Measurements from ENCODE around the gene CPN2.

CPN2 gene

GRCh38 chr3:194327218-194328052 is 23.7 kb downstream of the CPN2 start:
- no peak for DNase-seq

DNA sequence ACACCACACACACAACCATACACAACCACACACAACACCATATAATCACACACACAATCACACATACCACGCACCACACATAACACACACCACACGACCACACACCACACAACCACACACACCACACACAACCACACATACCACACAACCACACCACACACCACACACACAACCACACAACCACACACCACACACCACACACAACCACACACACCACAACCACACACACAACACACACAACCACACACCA is 24.2 kb downstream of the CPN2 start:
- DNase-seq = no peak

- DNase-seq = no peak
Observed at GRCh38 chr3:194326192-194326967, 24.7 kb downstream of the CPN2 start.

DNA sequence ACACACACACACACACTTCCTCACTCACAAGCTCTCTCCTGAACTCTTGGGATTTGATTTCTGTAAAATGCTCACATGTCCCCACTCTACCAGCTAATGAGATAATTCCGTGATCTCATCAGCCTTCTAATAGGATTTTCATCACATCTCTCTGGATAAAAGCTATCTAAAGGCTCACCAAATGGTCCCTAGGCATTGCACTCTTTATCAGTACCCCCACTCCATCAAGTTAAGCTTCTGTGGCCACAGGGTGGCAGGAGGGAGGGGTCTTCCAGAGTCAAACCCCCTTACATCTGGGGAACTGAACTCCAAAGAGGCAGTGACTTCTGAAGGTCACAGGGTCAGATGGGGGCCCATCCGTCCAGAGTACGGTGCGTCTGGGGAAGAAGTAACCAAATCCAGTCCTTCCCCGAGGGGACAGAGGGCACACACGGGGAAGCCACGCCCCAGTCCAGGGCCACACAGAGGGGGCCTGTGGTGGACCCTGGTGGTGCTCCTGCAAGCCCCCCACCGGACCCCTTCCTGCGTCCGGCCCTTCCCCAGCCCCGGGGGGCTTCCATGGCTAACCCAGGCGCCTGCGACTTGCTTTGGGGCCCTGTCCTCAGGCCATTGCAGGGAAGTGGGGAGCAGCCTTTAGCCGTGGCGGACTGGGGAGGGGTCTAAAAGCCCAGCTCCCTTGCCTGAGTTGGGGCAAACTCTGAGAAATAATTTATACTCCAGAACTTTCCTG is 25.5 kb downstream of the CPN2 start:
- no peak for DNase-seq

- DNase-seq = no peak
Observed at GRCh38 chr3:194324823-194325327, 26.3 kb downstream of the CPN2 start.

DNA sequence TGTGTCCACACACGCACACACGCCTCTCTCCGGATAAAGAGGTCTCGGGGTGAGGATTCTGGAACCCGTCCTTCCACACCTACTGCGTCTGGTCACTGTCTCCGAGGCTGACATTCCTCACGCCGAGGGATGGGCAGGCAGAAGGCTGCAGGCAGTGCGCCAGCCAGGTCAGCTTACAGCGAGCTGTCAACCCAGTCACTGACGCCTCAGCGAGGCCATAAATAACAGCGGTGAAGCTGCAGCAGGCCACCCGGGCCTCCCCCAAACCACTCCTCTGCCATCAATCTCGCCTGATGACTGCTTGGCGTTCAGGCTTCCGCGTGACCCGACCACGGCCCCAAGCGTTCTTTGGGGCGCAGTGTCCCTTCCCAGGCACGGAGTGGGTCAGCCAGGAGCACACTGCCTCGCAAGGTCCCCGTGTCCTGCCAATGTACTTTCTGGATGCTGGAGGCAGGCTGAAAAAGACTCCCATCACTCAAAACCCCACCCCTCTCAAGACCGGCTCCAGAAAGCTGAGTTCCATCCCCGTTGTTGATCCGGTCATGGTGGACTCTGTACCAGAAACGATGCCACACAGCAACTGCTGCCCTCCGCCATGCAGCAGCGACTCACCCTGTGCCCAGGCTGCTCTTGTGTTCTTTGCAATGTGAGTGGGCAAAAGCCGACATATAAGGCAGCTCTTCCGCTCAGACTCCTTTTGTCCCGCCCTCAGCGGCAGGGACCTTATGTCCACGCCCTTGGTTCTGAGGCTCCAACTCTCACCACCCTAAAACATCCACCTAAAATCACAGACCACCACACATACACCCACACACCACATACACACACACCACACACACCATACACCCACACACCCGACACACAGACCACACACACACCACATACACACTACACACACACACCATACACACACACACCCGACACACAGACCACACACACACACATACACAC is 27.1 kb downstream of the CPN2 start:
- DNase-seq = no peak

GRCh38 chr3:194322678-194323211 is 28.4 kb downstream of the CPN2 start:
- peak; percentile 98 for DNase-seq

DNA sequence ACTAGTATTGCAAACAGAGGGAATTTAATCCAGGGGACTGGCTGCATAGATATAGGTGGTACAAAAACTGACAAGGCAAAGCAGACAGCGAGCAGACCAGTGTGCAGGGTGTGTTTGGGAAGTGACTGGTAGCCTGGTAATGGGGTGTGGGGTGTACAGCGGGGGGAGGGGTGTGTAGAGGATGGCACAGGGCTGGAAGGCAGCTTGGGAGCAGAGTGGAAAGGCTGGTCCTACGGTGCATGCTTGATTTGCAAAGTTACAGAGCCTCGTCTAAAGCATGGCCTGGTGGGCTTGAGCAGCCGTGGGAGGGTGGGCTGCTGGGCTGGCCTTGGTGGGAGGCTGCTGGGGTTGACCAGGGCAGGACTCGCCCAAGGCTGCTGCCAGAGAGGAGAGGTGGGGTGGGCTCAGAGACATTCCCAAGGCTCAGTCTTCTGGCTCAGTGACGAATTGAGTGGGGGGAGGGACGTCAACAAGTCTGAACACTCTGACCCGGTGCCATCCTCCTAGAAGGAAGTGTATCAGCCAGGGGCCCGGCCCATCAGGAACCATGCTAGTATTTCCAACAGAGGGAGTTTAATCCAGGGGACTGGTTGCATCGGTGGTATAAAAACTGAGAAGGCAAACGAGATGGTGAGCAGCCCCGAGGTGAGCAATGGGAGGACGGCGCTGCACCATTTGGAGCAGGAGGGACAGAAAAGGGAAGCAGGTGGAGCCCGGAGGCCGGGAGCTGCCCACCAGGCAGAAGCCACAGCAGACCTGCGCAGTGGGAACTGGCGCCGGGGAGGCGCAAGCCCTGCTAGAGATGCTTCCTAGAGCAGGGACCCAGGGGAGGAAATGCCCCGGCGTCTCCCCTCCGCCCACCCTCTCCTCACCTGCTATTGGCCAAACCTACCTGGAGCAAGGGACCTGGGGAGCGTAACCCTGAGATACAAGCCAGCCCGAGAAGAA is 29.2 kb downstream of the CPN2 start:
- DNase-seq = no peak

DNA sequence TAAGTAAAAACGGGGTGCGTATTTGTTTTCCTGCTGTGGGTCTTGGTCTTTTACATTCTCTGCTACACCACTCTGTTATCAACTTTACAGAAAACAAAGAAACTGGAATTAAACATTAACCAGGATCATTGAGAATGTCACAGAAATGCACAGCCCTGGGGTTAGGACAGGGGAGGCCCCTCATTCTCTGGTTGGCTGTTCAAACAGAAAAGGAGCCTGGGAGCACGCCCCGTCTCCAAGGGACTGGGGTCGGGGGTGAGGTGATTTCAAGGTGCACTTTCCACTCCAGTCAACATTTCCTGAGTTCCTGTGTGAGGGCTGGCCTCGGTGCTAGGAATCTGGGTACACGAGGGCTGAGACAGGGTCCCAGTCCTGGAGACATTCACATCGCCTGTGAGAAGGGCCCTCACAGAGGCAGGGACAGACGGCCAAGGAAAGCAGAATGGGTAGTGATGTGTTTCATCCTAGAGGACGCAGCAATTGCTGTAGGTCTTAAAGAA is 30.3 kb downstream of the CPN2 start:
- DNase-seq = no peak

- no peak for DNase-seq
Observed at GRCh38 chr3:194320100-194320499, 31.0 kb downstream of the CPN2 start.

DNA sequence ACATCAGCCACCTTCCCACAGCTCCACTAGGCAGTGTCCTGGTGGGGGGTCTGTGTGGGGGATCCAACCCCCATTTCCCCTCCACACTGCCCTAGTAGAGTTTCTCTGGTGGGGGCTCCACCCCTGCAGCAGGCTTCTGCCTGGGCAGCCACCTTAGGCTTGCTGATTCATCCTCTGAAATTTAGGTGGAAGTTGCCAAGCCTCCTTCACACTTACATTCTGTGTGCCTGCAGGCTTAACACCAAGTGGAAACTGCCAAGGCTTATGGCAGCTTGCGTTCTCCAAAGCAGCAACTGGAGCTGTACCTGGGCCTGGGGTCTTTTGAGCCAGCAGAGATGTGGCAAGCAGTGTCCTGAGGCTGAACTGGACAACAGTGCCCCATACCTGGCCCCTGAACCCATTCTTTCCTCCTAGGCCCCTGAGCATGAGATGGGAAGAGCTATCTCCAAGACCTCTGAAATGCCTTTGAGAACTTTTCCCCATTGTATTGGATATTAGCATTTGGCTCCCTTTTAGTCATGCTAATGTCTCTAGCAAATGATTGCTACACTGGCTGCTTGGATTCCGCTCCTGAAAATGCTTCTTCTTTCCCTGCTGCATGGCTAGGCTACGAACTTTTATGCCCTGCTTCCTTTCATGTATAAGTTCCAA is 32.5 kb downstream of the CPN2 start:
- DNase-seq = no peak

DNA sequence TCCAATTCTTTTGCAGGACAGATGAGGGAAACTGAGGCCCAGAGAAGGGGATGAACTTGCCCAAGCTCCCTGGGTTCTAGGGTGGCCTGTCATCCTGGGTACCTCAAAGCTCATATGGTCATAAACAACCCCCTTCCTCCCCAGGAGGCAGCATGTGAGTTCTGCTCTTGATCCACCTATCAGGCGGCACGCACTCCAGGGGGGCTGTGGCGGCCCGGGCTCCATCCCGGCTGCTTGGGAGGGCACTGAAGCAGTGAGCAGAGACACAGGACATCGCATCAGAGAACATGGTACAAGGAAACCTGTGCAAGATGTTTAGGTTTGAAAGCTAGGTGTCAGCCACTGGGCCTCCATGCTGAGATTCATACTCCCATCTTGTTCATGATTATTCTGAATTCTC is 34.2 kb downstream of the CPN2 start:
- DNase-seq = no peak

GRCh38 chr3:194315965-194316361 is 35.2 kb downstream of the CPN2 start:
- DNase-seq = peak; percentile 12

GRCh38 chr3:194315088-194315964 is 35.8 kb downstream of the CPN2 start:
- peak; percentile 97 for DNase-seq

DNA sequence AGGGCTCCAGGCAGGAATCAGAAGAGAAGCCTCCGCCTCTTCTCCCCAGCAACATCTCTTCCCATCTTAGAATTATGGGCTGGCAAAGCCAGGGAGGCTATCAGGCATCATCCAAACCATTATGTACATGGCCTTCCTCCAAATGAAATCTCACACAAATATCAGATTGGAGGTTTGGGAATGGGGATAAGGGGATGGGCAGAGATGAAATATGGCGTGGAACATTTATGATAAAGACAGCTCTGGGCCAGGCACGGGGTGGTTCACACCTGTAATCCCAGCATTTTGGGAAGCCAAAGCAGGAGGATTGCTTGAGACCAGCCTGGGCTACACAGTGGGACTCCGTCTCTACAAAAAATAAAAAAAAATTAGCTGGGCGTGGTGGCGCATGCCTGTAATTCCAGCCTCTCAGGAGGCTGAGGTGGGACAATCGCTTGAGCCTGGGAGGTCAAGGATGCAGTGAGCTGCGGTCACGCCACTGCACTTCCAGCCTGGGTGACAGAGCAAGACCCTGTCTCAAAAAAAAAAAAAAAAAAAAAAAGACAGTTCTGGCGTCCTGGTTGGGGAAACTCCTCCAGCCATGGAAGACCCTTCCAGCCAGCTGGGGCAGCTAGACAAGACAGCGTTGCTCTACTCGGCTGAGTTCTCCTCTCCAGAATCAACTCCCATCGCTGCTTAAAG is 36.6 kb downstream of the CPN2 start:
- DNase-seq = no peak

DNA sequence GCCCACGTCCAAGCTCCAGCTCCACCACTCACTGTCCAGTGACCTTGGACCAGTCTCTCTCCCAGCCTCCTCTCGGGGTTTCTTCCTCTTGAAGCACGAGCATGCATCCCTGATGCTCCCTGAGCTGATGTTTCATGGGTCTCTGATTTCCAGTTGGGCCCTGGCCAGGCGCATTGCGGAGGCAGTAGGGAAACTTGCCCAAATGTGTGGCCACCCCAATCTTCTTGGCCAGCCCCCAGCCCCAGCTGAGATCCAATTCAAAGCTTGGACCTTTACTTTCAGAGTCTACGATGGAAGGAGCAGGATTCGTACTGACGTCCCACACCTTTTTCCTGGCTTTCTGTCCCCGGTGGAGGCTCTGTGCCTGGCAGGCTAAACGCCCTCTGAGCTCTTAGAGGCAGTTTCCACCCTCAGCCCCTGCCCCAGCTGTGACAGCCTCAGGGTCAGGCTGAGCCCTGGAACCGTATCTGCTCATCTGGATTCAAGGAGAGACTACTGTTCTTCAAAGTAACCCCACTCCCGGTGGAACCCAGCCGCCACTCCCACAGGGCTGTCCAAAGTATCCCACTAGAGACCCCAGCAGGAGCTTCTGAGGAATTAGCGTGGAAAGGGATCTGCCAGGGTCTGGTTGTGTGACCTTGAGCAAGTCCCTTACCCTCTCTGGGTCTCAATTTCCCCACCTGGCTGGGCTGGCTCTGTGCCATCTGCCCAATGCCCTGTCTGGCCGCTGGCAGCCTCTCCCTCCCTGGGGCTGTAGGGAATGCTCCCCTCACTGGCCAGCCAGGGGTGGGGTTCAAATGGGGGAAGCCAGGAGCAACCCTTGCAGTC is 37.4 kb downstream of the CPN2 start:
- no peak for DNase-seq

GRCh38 chr3:194312743-194313281 is 38.3 kb downstream of the CPN2 start:
- DNase-seq = peak; percentile 89
